HFFc6 (cell line): ENCODE measurements around the gene UST. TPM values are rescaled to one million over a fixed set of nuclear protein-coding genes. Genes with fewer than 3 reads are reported as not detected.

Experiments used
- DNase-seq: peaks from one replicate; pipeline ENCODE4 v3.0.0-alpha.2; 2018
- H3K27ac Mint-ChIP-seq: 2 replicates; pipeline ENCODE4 v1.8.0; 2020; ENCODE audit warnings: mild to moderate bottlenecking, mixed read lengths
- H3K27me3 Mint-ChIP-seq: 2 replicates; pipeline ENCODE4 v1.8.0; 2021; ENCODE audit warnings: mild to moderate bottlenecking, moderate library complexity, mixed read lengths; ENCODE audit not compliant: insufficient read depth
- H3K36me3 Mint-ChIP-seq: 2 replicates; pipeline ENCODE4 v1.8.0; 2021; ENCODE audit warnings: low read depth, mixed read lengths
- H3K4me1 Mint-ChIP-seq: 2 replicates; pipeline ENCODE4 v1.8.0; 2020; ENCODE audit warnings: low read depth, mixed read lengths
- H3K4me3 Mint-ChIP-seq: 2 replicates; pipeline ENCODE4 v1.8.0; 2020; ENCODE audit warnings: mild to moderate bottlenecking, moderate library complexity, mixed read lengths
- H3K9me3 Mint-ChIP-seq: 2 replicates; pipeline ENCODE4 v1.8.0; 2020; ENCODE audit warnings: mild to moderate bottlenecking, mixed read lengths
- CTCF ChIP-seq: fragments of 200-600 bp; sonication (generic); IDR thresholded peaks from 2 replicates; pipeline ENCODE4 v1.5.0; 2021; ENCODE audit warnings: antibody characterized with exemption, mild to moderate bottlenecking
- total RNA-seq, 6 experiments: library from RNA; stranded (reverse); fragmentation: NEBNext Ultra II Directional; extraction: Animal tissue kit (Norgen Biotek cat#: 25700); gene quantifications; 2 replicates in 1 of 6; 3 replicates in 5 of 6; pipeline ENCODE4 v1.2.3, GENCODE V29; 2021

UST gene
- total RNA-seq, 6 experiments from 2014 or later, result 12.9 to 17.3 (median 16.7) TPM

DNA sequence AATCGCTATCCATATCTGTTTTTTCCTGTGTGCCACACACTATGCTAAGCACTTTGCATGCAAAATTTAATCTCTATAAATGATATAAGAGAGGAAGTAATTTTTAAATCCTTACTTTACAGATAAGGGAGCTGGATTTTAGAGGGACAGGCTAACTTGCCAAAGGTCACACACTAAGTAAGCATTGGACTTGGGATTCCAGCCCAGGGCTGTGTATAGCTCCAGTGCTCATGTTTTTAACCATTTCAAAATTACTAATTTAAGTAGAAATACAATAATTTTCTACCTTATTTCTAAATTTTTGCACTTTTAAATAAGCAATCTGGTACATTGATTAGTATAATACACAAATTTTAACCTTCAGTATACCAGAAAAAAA lies 144.6 kb downstream of the UST start:
- DNase-seq, result no peak
- Mint-ChIP-seq H3K36me3 (peaks cover 37% of the 10 kb centered on the region), H3K4me3 (no peak overlapping the region), H3K27me3 (no peaks in the 10 kb centered on the region), H3K27ac (no peak overlapping the region), H3K4me1 (peaks cover 16% of the 10 kb centered on the region), H3K9me3 (no peaks in the 10 kb centered on the region)
- TF ChIP-seq CTCF, result no peak

DNA sequence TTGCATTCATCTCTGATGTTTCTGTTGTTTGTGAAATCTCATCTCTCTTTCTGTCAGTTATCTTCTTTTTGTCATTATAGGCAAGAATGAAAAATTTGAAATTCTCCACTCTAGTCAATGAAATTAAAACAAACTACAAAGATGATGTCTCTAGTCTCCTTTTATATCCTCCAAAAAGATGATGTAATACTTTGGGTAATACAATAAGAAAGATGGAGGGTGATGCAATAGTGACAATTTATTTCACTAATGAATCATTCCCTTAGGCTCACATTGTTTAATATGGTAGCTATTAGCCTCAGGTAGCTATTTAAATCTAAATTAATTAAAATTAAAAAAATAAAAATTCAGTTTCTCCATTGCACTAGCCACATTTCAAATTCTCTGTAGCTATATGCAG lies 145.4 kb downstream of the UST start:
- H3K9me3 Mint-ChIP-seq, result no peaks in the 10 kb centered on the region
- no peak for TF ChIP-seq CTCF
- H3K4me3 Mint-ChIP-seq, result no peak overlapping the region
- peaks cover 16% of the 10 kb centered on the region for H3K4me1 Mint-ChIP-seq
- no peaks in the 10 kb centered on the region for H3K27me3 Mint-ChIP-seq
- H3K36me3 Mint-ChIP-seq, result peaks cover 37% of the 10 kb centered on the region
- no peak overlapping the region for H3K27ac Mint-ChIP-seq
- DNase-seq, result no peak

GRCh38 chr6:148893073-148893472 lies 146.2 kb downstream of the UST start:
- Mint-ChIP-seq H3K4me3 (no peak overlapping the region), H3K27me3 (no peaks in the 10 kb centered on the region), H3K36me3 (peaks cover 31% of the 10 kb centered on the region), H3K9me3 (no peaks in the 10 kb centered on the region), H3K4me1 (peaks cover 16% of the 10 kb centered on the region), H3K27ac (no peak overlapping the region)
- DNase-seq, result no peak
- no peak for TF ChIP-seq CTCF

DNA sequence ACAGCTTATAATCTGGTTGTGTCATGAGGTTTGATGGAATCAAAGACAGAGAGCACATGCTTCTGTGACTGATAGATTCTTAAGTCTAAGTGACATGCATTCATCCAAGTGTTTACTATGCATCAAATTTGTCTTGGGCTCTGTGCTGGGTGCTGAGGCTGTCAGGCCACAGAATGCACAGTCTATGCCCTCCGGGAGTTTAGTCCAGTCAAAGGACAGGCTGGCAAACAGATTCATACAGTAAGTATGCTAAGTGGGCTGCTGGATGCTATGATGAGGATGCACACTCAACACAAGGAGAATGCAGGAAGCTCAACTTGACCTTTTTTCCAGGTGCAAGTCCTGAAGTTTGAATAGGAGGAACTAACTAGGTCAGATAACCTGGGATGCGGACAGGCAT lies 146.7 kb downstream of the UST start:
- no peaks in the 10 kb centered on the region for H3K9me3 Mint-ChIP-seq
- TF ChIP-seq CTCF, result no peak
- peaks cover 16% of the 10 kb centered on the region for H3K4me1 Mint-ChIP-seq
- no peak for DNase-seq
- no peaks in the 10 kb centered on the region for H3K27me3 Mint-ChIP-seq
- H3K36me3 Mint-ChIP-seq, result peaks cover 30% of the 10 kb centered on the region
- no peak overlapping the region for H3K27ac Mint-ChIP-seq
- H3K4me3 Mint-ChIP-seq, result no peak overlapping the region

GRCh38 chr6:148898376-148899014 lies 151.7 kb downstream of the UST start:
- Mint-ChIP-seq H3K36me3 (peaks cover 24% of the 10 kb centered on the region), H3K9me3 (no peaks in the 10 kb centered on the region), H3K4me1 (no peaks in the 10 kb centered on the region), H3K27me3 (no peaks in the 10 kb centered on the region), H3K27ac (no peak overlapping the region), H3K4me3 (no peak overlapping the region)
- no peak for TF ChIP-seq CTCF
- DNase-seq, result no peak
